K562 (cell line): ENCODE results near the gene RAI14. TPM values are rescaled to one million over a fixed set of nuclear protein-coding genes. Genes with fewer than 3 reads are reported as not detected.

Experiments used
- ATAC-seq: fragments of 200-7000 bp; cut with Tn5 transposase; 3 replicates; pipeline ENCODE4 v1.9.1; 2020; ENCODE audit warnings: moderate library complexity
- BruUV-seq: library from RNA; stranded (reverse); fragments of 400-500 nt; replicated peaks from 2 replicates; lab custom pipeline; 2021; lab: Mats Ljungman, UMichigan
- CTCF ChIA-PET: fragments of 300-600 bp; formaldehyde crosslinking; extraction: SDS; loops from one replicate; lab custom pipeline; 2021; ENCODE audit warnings: low intra/inter-chr PET ratio; lab: Yijun Ruan, JAX
- POLR2A ChIA-PET: fragments of 300-600, 350-650 bp; sonication (Branson Sonifier 250); formaldehyde crosslinking; extraction: SDS; loops from one replicate; lab custom pipeline; 2021; ENCODE audit warnings: antibody characterized with exemption, inconsistent platforms; lab: Yijun Ruan, JAX
- DNase-seq, 4 experiments: peaks; one replicate each; pipeline versions ENCODE4 v3.0.0 to v3.0.0-alpha.2; 2011 to 2018; ENCODE audit warnings: low spot score in 3 of 4, mixed read lengths in 3 of 4; ENCODE audit errors: extremely low read depth in 1 of 4
- FAIRE-seq: peaks from 2 replicates; lab custom pipeline; 2011; peaks lifted over from hg19 to GRCh38; lab: Jason Lieb, UNC
- H2AFZ ChIP-seq: 2 replicates; pipeline ENCODE4 v1.6.0; 2011; ENCODE audit warnings: low read depth, low read length, control low read depth, inconsistent platforms
- H3K27ac ChIP-seq: fragments of 200-600 bp; 3 replicates; pipeline ENCODE4 v1.8.0; 2011; ENCODE audit warnings: low read depth, mild to moderate bottlenecking, control low read depth, inconsistent platforms, low read length, moderate library complexity, mixed read lengths; ENCODE audit errors: extremely low read depth
- H3K27me3 ChIP-seq, 2 experiments: fragments of 300-600 bp in 1 of 2; 2 replicates in 1 of 2; 3 replicates in 1 of 2; pipeline versions ENCODE4 v1.6.0 to v1.8.0; 2011; ENCODE audit warnings: inconsistent platforms in 2 of 2, low read length in 2 of 2, mild to moderate bottlenecking in 1 of 2, mixed read lengths in 1 of 2, moderate library complexity in 1 of 2; ENCODE audit not compliant: control insufficient read depth in 2 of 2, insufficient read depth in 2 of 2
- H3K36me3 ChIP-seq: fragments of 300-600 bp; 3 replicates; pipeline ENCODE4 v1.8.0; 2011; ENCODE audit warnings: mild to moderate bottlenecking, low read length, inconsistent platforms; ENCODE audit not compliant: control insufficient read depth, insufficient read depth
- H3K4me1 ChIP-seq, 2 experiments: fragments of 200-600 bp in 1 of 2; replicated peaks in 1 of 2; 2 replicates in 1 of 2; 3 replicates in 1 of 2; pipeline versions ENCODE4 v1.5.1 to v1.8.0; 2011; ENCODE audit warnings: inconsistent platforms in 2 of 2, low read length in 2 of 2, mild to moderate bottlenecking in 1 of 2, mixed read lengths in 1 of 2, moderate library complexity in 1 of 2; ENCODE audit not compliant: control insufficient read depth in 2 of 2, insufficient read depth in 2 of 2
- H3K4me2 ChIP-seq: 2 replicates; pipeline ENCODE4 v1.6.1; 2011; ENCODE audit warnings: low read length, control low read depth, inconsistent platforms, mixed read lengths; ENCODE audit not compliant: insufficient read depth
- H3K4me3 ChIP-seq: fragments of 200-600 bp; sonication (generic), shearing (Covaris generic); 2 replicates; pipeline ENCODE4 v1.5.1; 2016; ENCODE audit warnings: control low read depth, inconsistent platforms
- H3K79me2 ChIP-seq: fragments of 200-600 bp; 3 replicates; pipeline ENCODE4 v1.8.0; 2011; ENCODE audit warnings: low read length, inconsistent platforms; ENCODE audit not compliant: control insufficient read depth, insufficient read depth
- H3K9ac ChIP-seq, 2 experiments: 2 replicates each; pipeline versions ENCODE4 v1.6.0 to v1.6.1; 2011; ENCODE audit warnings: low read depth in 2 of 2, low read length in 2 of 2, control low read depth in 1 of 2, inconsistent platforms in 1 of 2, mild to moderate bottlenecking in 1 of 2, mixed read lengths in 1 of 2; ENCODE audit not compliant: insufficient read depth in 1 of 2
- H3K9me1 ChIP-seq: one replicate; pipeline ENCODE4 v1.6.0; 2011; ENCODE audit warnings: inconsistent platforms, mild to moderate bottlenecking, low read length, moderate library complexity; ENCODE audit not compliant: control insufficient read depth, insufficient read depth
- H3K9me3 ChIP-seq: replicated peaks from 2 replicates; pipeline ENCODE4 v1.5.1; 2011; ENCODE audit warnings: low read depth, low read length, inconsistent platforms; ENCODE audit not compliant: control insufficient read depth, insufficient read depth
- H4K20me1 ChIP-seq: replicated peaks from 2 replicates; pipeline ENCODE4 v1.6.1; 2011; ENCODE audit warnings: low read length, inconsistent platforms, mixed read lengths; ENCODE audit not compliant: control insufficient read depth, insufficient read depth
- ADNP ChIP-seq: fragments of 200-800 bp; sonication (Bioruptor generic); IDR thresholded peaks from 2 replicates; pipeline ENCODE4 v1.6.1; 2016; ENCODE audit warnings: missing genetic modification characterization, missing compliant biosample characterization
- BCOR ChIP-seq: fragments of 450-650 bp; IDR thresholded peaks from 2 replicates; pipeline ENCODE4 v1.6.1; 2016
- CHCHD3 ChIP-seq: fragments of 250-450 bp; sonication (Bioruptor Pico); IDR thresholded peaks from 2 replicates; pipeline ENCODE4 v2.1.2; 2022; ENCODE audit warnings: mild to moderate bottlenecking
- ESRRA ChIP-seq: fragments of 450-650 bp; IDR thresholded peaks from 2 replicates; pipeline ENCODE4 v1.6.1; 2014; ENCODE audit warnings: low read depth, mild to moderate bottlenecking, moderate library complexity, borderline replicate concordance
- HCFC1 ChIP-seq: IDR thresholded peaks from 2 replicates; pipeline ENCODE4 v1.6.1; 2012; ENCODE audit warnings: low read depth, low read length, improper control_type of control experiment
- KDM1A ChIP-seq, 2 experiments: fragments of 450-650 bp; IDR thresholded peaks; 2 replicates each; pipeline ENCODE4 v1.6.1; 2016; ENCODE audit warnings: mild to moderate bottlenecking in 2 of 2
- LEF1 ChIP-seq: fragments of 450-650 bp; IDR thresholded peaks from 2 replicates; pipeline ENCODE4 v1.6.1; 2016; ENCODE audit warnings: mild to moderate bottlenecking
- MAFF ChIP-seq: IDR thresholded peaks from 2 replicates; pipeline ENCODE4 v1.6.1; 2012; ENCODE audit warnings: low read length, improper control_type of control experiment
- POLR2H ChIP-seq: IDR thresholded peaks from 2 replicates; pipeline ENCODE4 v1.6.1; 2016; ENCODE audit warnings: missing genetic modification characterization, low read depth, mild to moderate bottlenecking, control low read depth, missing compliant biosample characterization, moderate library complexity
- PTTG1 ChIP-seq: fragments of 450-650 bp; IDR thresholded peaks from 2 replicates; pipeline ENCODE4 v1.6.1; 2016; ENCODE audit warnings: low read depth, mild to moderate bottlenecking, missing genetic modification characterization, missing compliant biosample characterization
- RBM25 ChIP-seq: fragments of 200-400 bp; formaldehyde crosslinking; IDR thresholded peaks from 2 replicates; pipeline ENCODE4 v1.6.1; 2018; ENCODE audit warnings: low read length, low read depth, moderate library complexity; ENCODE audit not compliant: severe bottlenecking
- SNIP1 ChIP-seq: fragments of 450-650 bp; IDR thresholded peaks from 2 replicates; pipeline ENCODE4 v1.7.1; 2017; ENCODE audit warnings: low read depth, mild to moderate bottlenecking
- SP1 ChIP-seq: sonication (generic); formaldehyde crosslinking; IDR thresholded peaks from 2 replicates; pipeline ENCODE4 v1.8.1; 2022; ENCODE audit warnings: mild to moderate bottlenecking, missing genetic modification reagents
- SUPT5H ChIP-seq: fragments of 450-650 bp; IDR thresholded peaks from 2 replicates; pipeline ENCODE4 v1.6.1; 2016
- TBL1XR1 ChIP-seq, 2 experiments: IDR thresholded peaks; 2 replicates each; pipeline ENCODE4 v1.6.1; 2012; ENCODE audit warnings: improper control_type of control experiment in 2 of 2, low read length in 2 of 2, mild to moderate bottlenecking in 1 of 2
- TGIF2 ChIP-seq: sonication (generic); formaldehyde crosslinking; IDR thresholded peaks from 2 replicates; pipeline ENCODE4 v1.8.1; 2022; ENCODE audit warnings: mild to moderate bottlenecking, missing genetic modification reagents, moderate library complexity
- ZEB2 ChIP-seq: fragments of 450-650 bp; IDR thresholded peaks from 2 replicates; pipeline ENCODE4 v1.6.1; 2016
- ZNF316 ChIP-seq: fragments of 450-650 bp; IDR thresholded peaks from 2 replicates; pipeline ENCODE4 v1.6.1; 2016
- ZNF699 ChIP-seq: fragments of 250-450 bp; sonication (Bioruptor Pico); IDR thresholded peaks from 2 replicates; pipeline ENCODE4 v1.8.0; 2021; ENCODE audit warnings: mild to moderate bottlenecking, moderate library complexity; ENCODE audit not compliant: insufficient replicate concordance
- WGBS: fragments of 100-300 bp; shearing (Covaris generic); methylation state at CpG from one replicate; pipeline ENCODE4 v1.1.6; 2016; ENCODE audit warnings: low coverage, mixed read lengths; ENCODE audit not compliant: insufficient coverage; ENCODE audit errors: missing lambda C conversion rate; 5-methylcytosine and 5-hydroxymethylcytosine counted together
- in situ Hi-C: fragments of 300-500 bp; cut with MboI; formaldehyde crosslinking; loops from 4 replicates; pipeline ENCODE4 v1.15.0; 2018; ENCODE audit warnings: inconsistent platforms, mixed read lengths
- intact Hi-C: fragments of 100-400 bp; cut with micrococcal nuclease; formaldehyde crosslinking; loops from 2 replicates; pipeline ENCODE4 v1.14.2; 2022
- polyA plus RNA-seq, 8 experiments: library from polyadenylated mRNA; depleted of rRNA in 4 of 8; stranded (reverse) in 5 of 8; unstranded in 3 of 8; fragments of >200 nt; fragmentation: Nextera tagmentation in 2 of 8; fragmentation: Illumina TruSeq in 1 of 8; extraction: Ambion mirVana in 2 of 8; extraction: Trizol in 1 of 8; gene quantifications; 2 replicates each; pipeline versions ENCODE4 v1.2.1 to v1.2.3, GENCODE V29; 2011 to 2014; ENCODE audit warnings: inconsistent platforms in 1 of 8, missing spikeins in 1 of 8
- total RNA-seq, 7 experiments: library from RNA; depleted of rRNA in 6 of 7; stranded (reverse); fragments of >200 nt in 6 of 7; fragmentation: Illumina TruSeq in 2 of 7; extraction: Trizol in 2 of 7; gene quantifications; 2 replicates each; pipeline versions ENCODE4 v1.2.1 to v1.2.3, GENCODE V29; 2011 to 2021; ENCODE audit warnings: low replicate concordance in 1 of 7

RAI14 gene
- total and polyA plus RNA-seq, 9 of the 15 experiments (the other 6 are each of a cell fraction or from before 2014, with no cell fraction given) = 11.3 to 82.5 (median 34.8) TPM

- no peak overlapping the region for H3K4me2 ChIP-seq
- no peaks in the 10 kb centered on the region for H4K20me1 ChIP-seq
- ChIA-PET POLR2A (no interaction called here), CTCF (no interaction called here)
- no peaks in the 10 kb centered on the region for H3K36me3 ChIP-seq
- H3K27ac ChIP-seq = no peak overlapping the region; the same call in 2 of the 3 replicates
- BruUV-seq = no TSS peak
- no peak for TF ChIP-seq TGIF2
- H3K4me3 ChIP-seq = no peak overlapping the region
- H3K9me1 ChIP-seq = no peaks in the 10 kb centered on the region
- DNase-seq = no peak
- no peaks in the 10 kb centered on the region for H3K27me3 ChIP-seq
- H3K79me2 ChIP-seq = no peaks in the 10 kb centered on the region
- intact Hi-C loops (no loop called here), in situ Hi-C loops (no loop called here)
- H2AFZ ChIP-seq = peak overlapping the region; percentile 77
- no peak overlapping the region for H3K9ac ChIP-seq
- H3K4me1 ChIP-seq = peaks cover 0 to 4% of the 10 kb centered on the region in 2 experiments; a peak in 1 of 5 replicates
- 70% methylated on average over 5 of the region's 5 CpGs for WGBS
- peak; percentile 67 for ATAC-seq
- H3K9me3 ChIP-seq = no peaks in the 10 kb centered on the region
- no peak for FAIRE-seq
Measured at GRCh38 chr5:34620185-34620584, 35.9 kb upstream of the RAI14 start.

DNA sequence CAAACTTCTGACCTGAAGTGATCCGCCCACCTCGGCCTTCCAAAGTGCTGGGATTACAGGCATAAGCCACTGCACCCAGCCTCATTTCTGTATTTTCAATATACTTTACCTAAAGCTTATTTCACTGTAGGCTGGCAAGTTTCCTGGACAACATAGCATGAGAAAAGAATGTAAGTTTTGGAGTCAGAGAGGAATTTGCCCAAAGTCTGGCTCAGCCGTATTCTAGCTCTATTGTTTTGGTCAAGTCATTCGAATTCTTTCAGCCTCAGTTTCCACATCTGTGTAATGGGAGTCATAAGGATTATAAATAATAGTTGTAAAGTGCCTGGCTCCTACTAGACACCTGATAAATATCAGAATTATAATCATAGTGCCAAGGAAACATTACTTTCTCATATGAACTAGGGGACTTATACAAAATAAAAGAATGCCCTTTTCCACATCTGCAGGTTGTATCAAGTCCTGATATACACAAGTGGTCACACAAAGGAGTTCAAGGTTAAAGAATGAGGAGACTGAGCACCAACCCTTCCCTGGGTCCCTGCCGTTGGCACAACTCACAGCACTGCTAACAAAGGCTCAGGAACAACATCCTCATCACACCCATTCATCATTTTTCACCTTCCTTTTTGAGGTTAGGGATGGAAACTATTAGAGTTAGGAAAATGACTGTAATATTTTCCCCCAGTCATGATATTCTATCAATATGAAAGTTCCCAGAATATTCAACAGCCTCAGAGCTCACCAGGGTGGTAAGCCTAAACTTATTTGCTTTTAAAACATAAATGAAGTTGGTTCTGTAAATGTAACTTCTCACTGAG lies 34.6 kb upstream of the RAI14 start:
- intact Hi-C loops = no loop called here

More for the DNA sequence above, 34.6 kb upstream of the RAI14 start:
- Histone ChIP-seq H4K20me1 (no peaks in the 10 kb centered on the region), H3K9ac (no peak overlapping the region), H3K27ac (no peak overlapping the region), H3K27me3 (no peaks in the 10 kb centered on the region), H3K4me1 (peaks cover 0 to 4% of the 10 kb centered on the region in 2 experiments; a peak in 1 of 5 replicates), H3K79me2 (no peaks in the 10 kb centered on the region), H3K9me3 (no peaks in the 10 kb centered on the region), H3K9me1 (no peaks in the 10 kb centered on the region), H3K4me2 (no peak overlapping the region), H2AFZ (no peak overlapping the region), H3K4me3 (no peak overlapping the region), H3K36me3 (no peaks in the 10 kb centered on the region)
- no TSS peak for BruUV-seq
- no peak for ATAC-seq
- no peak for DNase-seq
- TF ChIP-seq PTTG1 (tag) = no peak
- TF ChIP-seq SNIP1 = no peak
- no peak for TF ChIP-seq TGIF2
- 0 out of 4 replicates have a peak, but pooled peaks of 1 of the 2 experiments have one; percentile 48 for TF ChIP-seq KDM1A (IDR thresholded peaks at IDR 0.05)
- TF ChIP-seq ESRRA = no peak
- no peak for TF ChIP-seq ZEB2
- no peak for TF ChIP-seq ZNF316
- TF ChIP-seq LEF1 = no peak
- peak; percentile 69 for TF ChIP-seq BCOR
- TF ChIP-seq HCFC1 = no peak
- no peak for TF ChIP-seq POLR2H (tag)
- no peak for TF ChIP-seq SP1 (CRISPR knock-in tag)
- no peak for TF ChIP-seq CHCHD3
- peak; percentile 63 for TF ChIP-seq ADNP (tag)
- TF ChIP-seq RBM25 = peak; percentile 93
- TF ChIP-seq TBL1XR1 (IDR thresholded peaks at IDR 0.05; ENCODE audit: low read length in 2 of 2) = no peak
- no peak for TF ChIP-seq SUPT5H
- TF ChIP-seq ZNF699 (CRISPR knock-in tag) = no peak
- no peak for TF ChIP-seq MAFF
- FAIRE-seq = no peak
- CTCF ChIA-PET = no interaction called here
- 41% methylated on average over 5 of the region's 5 CpGs for WGBS
- in situ Hi-C loops = no loop called here
- POLR2A ChIA-PET = interaction anchor here (1.2 to 1.4 kb wide), 2 partner anchors 10 to 34 kb away, joined by 4 read pairs; no protein-coding TSS in a partner anchor
